Endothelial cell (in vitro differentiated cells): ENCODE measurements around the gene DSCAML1. TPM values are rescaled to one million over a fixed set of nuclear protein-coding genes. Genes with fewer than 3 reads are reported as not detected.

ENCODE experiments used
- DNase-seq: peaks from one replicate; pipeline ENCODE4 v3.0.0; 2021; ENCODE audit warnings: low spot score
- H3K27ac Mint-ChIP-seq: one replicate; pipeline ENCODE4 v1.8.0; 2021; ENCODE audit warnings: mixed read lengths, inconsistent platforms; ENCODE audit not compliant: unreplicated experiment
- H3K27me3 Mint-ChIP-seq: one replicate; pipeline ENCODE4 v1.8.0; 2021; ENCODE audit warnings: mild to moderate bottlenecking, moderate library complexity, mixed read lengths, inconsistent platforms; ENCODE audit not compliant: unreplicated experiment
- H3K36me3 Mint-ChIP-seq: one replicate; pipeline ENCODE4 v1.8.0; 2021; ENCODE audit warnings: mild to moderate bottlenecking, low read depth, mixed read lengths, inconsistent platforms; ENCODE audit not compliant: unreplicated experiment
- H3K4me1 Mint-ChIP-seq: one replicate; pipeline ENCODE4 v1.8.0; 2021; ENCODE audit warnings: mild to moderate bottlenecking, mixed read lengths, inconsistent platforms; ENCODE audit not compliant: unreplicated experiment
- H3K4me3 Mint-ChIP-seq: one replicate; pipeline ENCODE4 v1.8.0; 2021; ENCODE audit warnings: mild to moderate bottlenecking, mixed read lengths, inconsistent platforms; ENCODE audit not compliant: unreplicated experiment
- H3K9me3 Mint-ChIP-seq: one replicate; pipeline ENCODE4 v1.8.0; 2021; ENCODE audit warnings: mixed read lengths, inconsistent platforms; ENCODE audit not compliant: unreplicated experiment
- total RNA-seq: library from RNA; stranded (reverse); fragmentation: NEBNext Ultra II Directional; extraction: Animal tissue kit (Norgen Biotek cat#: 25700); gene quantifications from one replicate; pipeline ENCODE4 v1.2.1, GENCODE V29; 2021; ENCODE audit not compliant: unreplicated experiment
- TF ChIP-seq, protein P1 (sequence below): fragments of 200-600 bp; sonication (generic); IDR thresholded peaks from one replicate; pipeline ENCODE4 v1.5.0; 2021; ENCODE audit warnings: antibody characterized with exemption; ENCODE audit not compliant: unreplicated experiment

Gene DSCAML1
- total RNA-seq, 1 donor from 2014 or later: 3.8 TPM

GRCh38 chr11:117669062-117669461 lies 128.0 kb downstream of the DSCAML1 start:
- H3K36me3 Mint-ChIP-seq: no peaks in the 10 kb centered on the region
- no peak overlapping the region for H3K27ac Mint-ChIP-seq
- DNase-seq: no peak
- H3K27me3 Mint-ChIP-seq: peaks cover 1% of the 10 kb centered on the region
- H3K9me3 Mint-ChIP-seq: no peaks in the 10 kb centered on the region
- no peak overlapping the region for H3K4me3 Mint-ChIP-seq
- H3K4me1 Mint-ChIP-seq: peaks cover 13% of the 10 kb centered on the region
- TF ChIP-seq, protein P1, sequence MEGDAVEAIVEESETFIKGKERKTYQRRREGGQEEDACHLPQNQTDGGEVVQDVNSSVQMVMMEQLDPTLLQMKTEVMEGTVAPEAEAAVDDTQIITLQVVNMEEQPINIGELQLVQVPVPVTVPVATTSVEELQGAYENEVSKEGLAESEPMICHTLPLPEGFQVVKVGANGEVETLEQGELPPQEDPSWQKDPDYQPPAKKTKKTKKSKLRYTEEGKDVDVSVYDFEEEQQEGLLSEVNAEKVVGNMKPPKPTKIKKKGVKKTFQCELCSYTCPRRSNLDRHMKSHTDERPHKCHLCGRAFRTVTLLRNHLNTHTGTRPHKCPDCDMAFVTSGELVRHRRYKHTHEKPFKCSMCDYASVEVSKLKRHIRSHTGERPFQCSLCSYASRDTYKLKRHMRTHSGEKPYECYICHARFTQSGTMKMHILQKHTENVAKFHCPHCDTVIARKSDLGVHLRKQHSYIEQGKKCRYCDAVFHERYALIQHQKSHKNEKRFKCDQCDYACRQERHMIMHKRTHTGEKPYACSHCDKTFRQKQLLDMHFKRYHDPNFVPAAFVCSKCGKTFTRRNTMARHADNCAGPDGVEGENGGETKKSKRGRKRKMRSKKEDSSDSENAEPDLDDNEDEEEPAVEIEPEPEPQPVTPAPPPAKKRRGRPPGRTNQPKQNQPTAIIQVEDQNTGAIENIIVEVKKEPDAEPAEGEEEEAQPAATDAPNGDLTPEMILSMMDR: no peak

- no peak overlapping the region for H3K27ac Mint-ChIP-seq
- H3K36me3 Mint-ChIP-seq: no peaks in the 10 kb centered on the region
- no peak overlapping the region for H3K4me3 Mint-ChIP-seq
- H3K9me3 Mint-ChIP-seq: no peaks in the 10 kb centered on the region
- H3K27me3 Mint-ChIP-seq: peaks cover 5% of the 10 kb centered on the region
- DNase-seq: no peak
- TF ChIP-seq, protein P1: no peak
- H3K4me1 Mint-ChIP-seq: peaks cover 18% of the 10 kb centered on the region
Observed at GRCh38 chr11:117668321-117668751, 128.7 kb downstream of the DSCAML1 start.

DNA sequence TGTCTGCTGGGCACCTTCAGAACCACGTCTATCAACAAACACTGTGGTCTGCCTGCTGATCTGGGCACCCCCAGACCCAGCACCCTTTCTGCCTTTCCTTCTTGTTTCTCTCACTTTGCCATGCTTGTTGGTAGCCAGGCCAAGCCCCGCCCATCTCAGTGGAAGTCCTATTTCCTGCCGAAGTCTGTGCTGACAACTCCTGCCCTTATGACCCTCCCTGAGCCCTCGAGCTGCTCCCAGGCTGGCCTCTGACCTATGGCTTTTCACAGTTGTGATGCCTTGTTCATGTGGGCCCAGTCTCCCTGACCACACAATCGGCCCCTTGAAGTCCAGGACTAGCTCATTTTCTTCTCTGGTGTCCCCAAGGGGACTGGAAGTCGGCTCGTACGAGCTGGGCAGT lies 132.1 kb downstream of the DSCAML1 start:
- TF ChIP-seq, protein P1: no peak
- Mint-ChIP-seq H3K27me3 (peaks cover 3% of the 10 kb centered on the region), H3K36me3 (no peaks in the 10 kb centered on the region), H3K4me3 (no peak overlapping the region), H3K9me3 (no peaks in the 10 kb centered on the region), H3K4me1 (peaks cover 18% of the 10 kb centered on the region), H3K27ac (no peak overlapping the region)
- DNase-seq: peak; percentile 16

DNA sequence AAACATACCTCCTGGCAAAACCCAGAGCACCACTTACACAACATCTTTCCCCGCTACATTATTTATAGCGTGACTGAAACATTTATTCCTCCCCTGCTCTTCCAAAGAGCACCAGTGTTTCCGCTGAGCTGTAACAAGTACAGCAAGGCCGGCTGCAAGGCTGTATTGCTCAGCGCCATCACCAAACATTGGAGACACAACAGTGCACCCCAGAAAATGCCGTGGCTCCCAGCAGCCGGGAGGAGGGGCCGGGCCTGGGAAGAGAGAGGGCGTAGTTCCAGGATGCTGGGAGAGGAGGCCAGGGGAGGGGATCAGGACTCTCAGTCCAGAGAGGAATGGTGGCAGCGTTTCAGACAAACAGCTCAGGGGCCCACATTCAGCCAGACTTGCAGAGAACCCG lies 133.2 kb downstream of the DSCAML1 start:
- TF ChIP-seq, protein P1: no peak
- no peak for DNase-seq
- Mint-ChIP-seq H3K9me3 (no peaks in the 10 kb centered on the region), H3K27me3 (peaks cover 3% of the 10 kb centered on the region), H3K36me3 (no peaks in the 10 kb centered on the region), H3K27ac (no peak overlapping the region), H3K4me1 (peaks cover 18% of the 10 kb centered on the region), H3K4me3 (no peak overlapping the region)

GRCh38 chr11:117663414-117663813 lies 133.6 kb downstream of the DSCAML1 start:
- no peak overlapping the region for H3K4me3 Mint-ChIP-seq
- H3K27ac Mint-ChIP-seq: no peak overlapping the region
- DNase-seq: no peak
- H3K4me1 Mint-ChIP-seq: peaks cover 18% of the 10 kb centered on the region
- TF ChIP-seq, protein P1: no peak
- no peaks in the 10 kb centered on the region for H3K9me3 Mint-ChIP-seq
- H3K36me3 Mint-ChIP-seq: no peaks in the 10 kb centered on the region
- peaks cover 3% of the 10 kb centered on the region for H3K27me3 Mint-ChIP-seq
